Measurements from ENCODE around the gene EFCAB12.
"Not testable (repeated sequence)": the region's sequence is repeated elsewhere in the genome, so short reads cannot be mapped to it uniquely, and the experiment has no call there.

The EFCAB12 gene

GRCh38 chr3:129363356-129363755 lies 65.1 kb downstream of the EFCAB12 start:
- FAIRE-seq: not testable (repeated sequence)

GRCh38 chr3:129360705-129361460 lies 67.6 kb downstream of the EFCAB12 start:
- FAIRE-seq: no peak

- no peak for FAIRE-seq
Observed at GRCh38 chr3:129360171-129360611, 68.2 kb downstream of the EFCAB12 start.

GRCh38 chr3:129358772-129359371 lies 69.6 kb downstream of the EFCAB12 start:
- no peak for FAIRE-seq

GRCh38 chr3:129358177-129358771 lies 70.2 kb downstream of the EFCAB12 start:
- no peak for FAIRE-seq

GRCh38 chr3:129357616-129358015 lies 70.8 kb downstream of the EFCAB12 start:
- no peak for FAIRE-seq

GRCh38 chr3:129356756-129357425 lies 71.5 kb downstream of the EFCAB12 start:
- no peak for FAIRE-seq

- no peak for FAIRE-seq
Observed at GRCh38 chr3:129353589-129353941, 74.9 kb downstream of the EFCAB12 start.

- FAIRE-seq: no peak
Observed at GRCh38 chr3:129352650-129353588, 75.5 kb downstream of the EFCAB12 start.

GRCh38 chr3:129352045-129352444 lies 76.4 kb downstream of the EFCAB12 start:
- no peak for FAIRE-seq
